Measurements from ENCODE around the gene LCOR.

The LCOR gene

GRCh38 chr10:97006364-97006763 lies 174.3 kb downstream of the LCOR start:
- Mint-ChIP-seq H3K9me3 (peaks cover 19% of the 10 kb centered on the region), H3K27ac (no peak overlapping the region), H3K36me3 (ENCODE audit: low read depth) (peaks cover 4% of the 10 kb centered on the region), H3K4me1 (ENCODE audit: low read depth) (no peaks in the 10 kb centered on the region), H3K4me3 (no peak overlapping the region), H3K27me3 (no peaks in the 10 kb centered on the region)
- DNase-seq, result no peak

- no peak overlapping the region for H3K4me3 Mint-ChIP-seq
- no peaks in the 10 kb centered on the region for H3K4me1 Mint-ChIP-seq (ENCODE audit: low read depth)
- no peak overlapping the region for H3K27ac Mint-ChIP-seq
- no peak for DNase-seq
- H3K27me3 Mint-ChIP-seq, result no peaks in the 10 kb centered on the region
- H3K9me3 Mint-ChIP-seq, result peaks cover 19% of the 10 kb centered on the region
- H3K36me3 Mint-ChIP-seq (ENCODE audit: low read depth), result peaks cover 4% of the 10 kb centered on the region
Measured at GRCh38 chr10:97007417-97007816, 175.3 kb downstream of the LCOR start.

- peaks cover 2% of the 10 kb centered on the region for H3K4me1 Mint-ChIP-seq (ENCODE audit: low read depth)
- peaks cover 16% of the 10 kb centered on the region for H3K9me3 Mint-ChIP-seq
- no peaks in the 10 kb centered on the region for H3K27me3 Mint-ChIP-seq
- DNase-seq, result no peak
- no peak overlapping the region for H3K4me3 Mint-ChIP-seq
- H3K27ac Mint-ChIP-seq, result no peak overlapping the region
- peaks cover 4% of the 10 kb centered on the region for H3K36me3 Mint-ChIP-seq (ENCODE audit: low read depth)
Measured at GRCh38 chr10:97010695-97011206, 178.7 kb downstream of the LCOR start.

GRCh38 chr10:97011397-97011796 lies 179.3 kb downstream of the LCOR start:
- H3K4me3 Mint-ChIP-seq, result no peak overlapping the region
- H3K27me3 Mint-ChIP-seq, result no peaks in the 10 kb centered on the region
- peaks cover 4% of the 10 kb centered on the region for H3K36me3 Mint-ChIP-seq (ENCODE audit: low read depth)
- no peak for DNase-seq
- H3K4me1 Mint-ChIP-seq (ENCODE audit: low read depth), result peaks cover 3% of the 10 kb centered on the region
- H3K9me3 Mint-ChIP-seq, result peaks cover 14% of the 10 kb centered on the region
- no peak overlapping the region for H3K27ac Mint-ChIP-seq

GRCh38 chr10:97012470-97012869 lies 180.4 kb downstream of the LCOR start:
- Mint-ChIP-seq H3K4me3 (no peak overlapping the region), H3K27me3 (no peaks in the 10 kb centered on the region), H3K27ac (no peak overlapping the region), H3K36me3 (ENCODE audit: low read depth) (no peaks in the 10 kb centered on the region), H3K4me1 (ENCODE audit: low read depth) (peaks cover 12% of the 10 kb centered on the region), H3K9me3 (peaks cover 3% of the 10 kb centered on the region)
- DNase-seq, result no peak

- no peaks in the 10 kb centered on the region for H3K27me3 Mint-ChIP-seq
Measured at GRCh38 chr10:97013568-97013967, 181.5 kb downstream of the LCOR start.

GRCh38 chr10:97013983-97014382 lies 181.9 kb downstream of the LCOR start:
- H3K27ac Mint-ChIP-seq, result no peak overlapping the region
- no peaks in the 10 kb centered on the region for H3K27me3 Mint-ChIP-seq
- no peaks in the 10 kb centered on the region for H3K36me3 Mint-ChIP-seq (ENCODE audit: low read depth)
- no peak overlapping the region for H3K4me3 Mint-ChIP-seq
- H3K9me3 Mint-ChIP-seq, result no peaks in the 10 kb centered on the region
- no peak for DNase-seq
- peaks cover 14% of the 10 kb centered on the region for H3K4me1 Mint-ChIP-seq (ENCODE audit: low read depth)

More at GRCh38 chr10:97013568-97013967, 181.5 kb downstream of the LCOR start:
- H3K27ac Mint-ChIP-seq, result no peak overlapping the region
- peaks cover 14% of the 10 kb centered on the region for H3K4me1 Mint-ChIP-seq (ENCODE audit: low read depth)
- DNase-seq, result no peak
- no peaks in the 10 kb centered on the region for H3K9me3 Mint-ChIP-seq
- H3K36me3 Mint-ChIP-seq (ENCODE audit: low read depth), result no peaks in the 10 kb centered on the region
- H3K4me3 Mint-ChIP-seq, result no peak overlapping the region

- no peak overlapping the region for H3K4me3 Mint-ChIP-seq
- H3K36me3 Mint-ChIP-seq (ENCODE audit: low read depth), result no peaks in the 10 kb centered on the region
- H3K27me3 Mint-ChIP-seq, result no peaks in the 10 kb centered on the region
- no peaks in the 10 kb centered on the region for H3K9me3 Mint-ChIP-seq
- DNase-seq, result no peak
- H3K27ac Mint-ChIP-seq, result no peak overlapping the region
- H3K4me1 Mint-ChIP-seq (ENCODE audit: low read depth), result peaks cover 14% of the 10 kb centered on the region
Measured at GRCh38 chr10:97015240-97015639, 183.1 kb downstream of the LCOR start.

GRCh38 chr10:97016728-97017473 lies 184.8 kb downstream of the LCOR start:
- H3K9me3 Mint-ChIP-seq, result no peaks in the 10 kb centered on the region
- no peaks in the 10 kb centered on the region for H3K36me3 Mint-ChIP-seq (ENCODE audit: low read depth)
- DNase-seq, result peak; percentile 33
- peaks cover 17% of the 10 kb centered on the region for H3K4me1 Mint-ChIP-seq (ENCODE audit: low read depth)
- H3K27ac Mint-ChIP-seq, result peak overlapping the region; percentile 89
- peak overlapping the region; percentile 51 for H3K4me3 Mint-ChIP-seq
- no peaks in the 10 kb centered on the region for H3K27me3 Mint-ChIP-seq

- peak; percentile 19 for DNase-seq
- H3K36me3 Mint-ChIP-seq (ENCODE audit: low read depth), result no peaks in the 10 kb centered on the region
- no peaks in the 10 kb centered on the region for H3K27me3 Mint-ChIP-seq
- H3K4me3 Mint-ChIP-seq, result peak overlapping the region; percentile 51
- peak overlapping the region; percentile 89 for H3K27ac Mint-ChIP-seq
- no peaks in the 10 kb centered on the region for H3K9me3 Mint-ChIP-seq
- H3K4me1 Mint-ChIP-seq (ENCODE audit: low read depth), result peaks cover 20% of the 10 kb centered on the region
Measured at GRCh38 chr10:97017474-97017903, 185.4 kb downstream of the LCOR start.

GRCh38 chr10:97018251-97019212 lies 186.4 kb downstream of the LCOR start:
- Mint-ChIP-seq H3K4me3 (no peak overlapping the region), H3K4me1 (ENCODE audit: low read depth) (peaks cover 20% of the 10 kb centered on the region), H3K9me3 (no peaks in the 10 kb centered on the region), H3K27ac (no peak overlapping the region), H3K36me3 (ENCODE audit: low read depth) (no peaks in the 10 kb centered on the region), H3K27me3 (no peaks in the 10 kb centered on the region)
- DNase-seq, result peak; percentile 23

- DNase-seq, result no peak
- peaks cover 23% of the 10 kb centered on the region for H3K4me1 Mint-ChIP-seq (ENCODE audit: low read depth)
Measured at GRCh38 chr10:97019213-97019844, 187.2 kb downstream of the LCOR start.

GRCh38 chr10:97020452-97021400 lies 188.6 kb downstream of the LCOR start:
- H3K36me3 Mint-ChIP-seq (ENCODE audit: low read depth), result no peaks in the 10 kb centered on the region
- no peak for DNase-seq
- no peaks in the 10 kb centered on the region for H3K27me3 Mint-ChIP-seq
- peaks cover 21% of the 10 kb centered on the region for H3K4me1 Mint-ChIP-seq (ENCODE audit: low read depth)
- H3K4me3 Mint-ChIP-seq, result no peak overlapping the region
- no peak overlapping the region for H3K27ac Mint-ChIP-seq
- H3K9me3 Mint-ChIP-seq, result no peaks in the 10 kb centered on the region

More at GRCh38 chr10:97019213-97019844, 187.2 kb downstream of the LCOR start:
- H3K9me3 Mint-ChIP-seq, result no peaks in the 10 kb centered on the region
- H3K27me3 Mint-ChIP-seq, result no peaks in the 10 kb centered on the region
- H3K4me3 Mint-ChIP-seq, result no peak overlapping the region
- no peak overlapping the region for H3K27ac Mint-ChIP-seq
- no peaks in the 10 kb centered on the region for H3K36me3 Mint-ChIP-seq (ENCODE audit: low read depth)

All from activated T-cell treated with anti-CD3 and anti-CD28 coated beads, Interleukin-2, amount 50 U/mL, for 24 hours (primary cell).